IMR-90 (cell line): ENCODE results near the gene KCNJ4. TPM values are rescaled to one million over a fixed set of nuclear protein-coding genes. Genes with fewer than 3 reads are reported as not detected.

Experiments
- ATAC-seq: fragments of 200-7000 bp; cut with Tn5 transposase; 2 replicates; pipeline ENCODE4 v1.9.1; 2020; ENCODE audit warnings: low read depth, mild to moderate bottlenecking, moderate library complexity
- BruUV-seq: library from RNA; stranded (reverse); fragments of 400-500 nt; replicated peaks from 2 replicates; lab custom pipeline; 2021; lab: Mats Ljungman, UMichigan
- CTCF ChIA-PET: fragments of 300-600 bp; formaldehyde crosslinking; extraction: SDS; loops from one replicate; lab custom pipeline; 2021; ENCODE audit warnings: antibody characterized with exemption; lab: Yijun Ruan, JAX
- POLR2A ChIA-PET: fragments of 300-600 bp; sonication (Branson Sonifier 250); formaldehyde crosslinking; loops from one replicate; lab custom pipeline; 2022; ENCODE audit warnings: antibody characterized with exemption; ENCODE audit not compliant: unreplicated experiment; lab: Charles Lee
- DNase-seq: peaks from one replicate; pipeline ENCODE4 v3.0.0; 2013
- H2AFZ ChIP-seq: replicated peaks from 2 replicates; pipeline ENCODE3; 2013; ENCODE audit warnings: low read length, mild to moderate bottlenecking; ENCODE audit not compliant: poor library complexity
- H2AK5ac ChIP-seq: 2 replicates; pipeline ENCODE4 v1.6.1; 2013; ENCODE audit warnings: low read depth, low read length, inconsistent platforms
- H2AK9ac ChIP-seq: replicated peaks from 2 replicates; pipeline ENCODE3; 2013; ENCODE audit warnings: mild to moderate bottlenecking, low read depth, low read length, moderate library complexity; ENCODE audit not compliant: poor library complexity
- H2BK120ac ChIP-seq: 2 replicates; pipeline ENCODE4 v1.6.1; 2013; ENCODE audit warnings: low read depth, low read length, inconsistent platforms
- H2BK15ac ChIP-seq: 3 replicates; pipeline ENCODE4 v1.6.1; 2013; ENCODE audit warnings: low read depth, low read length, inconsistent platforms
- H2BK20ac ChIP-seq: 2 replicates; pipeline ENCODE4 v1.6.1; 2013; ENCODE audit warnings: low read depth, mild to moderate bottlenecking, inconsistent platforms, low read length, moderate library complexity
- H2BK5ac ChIP-seq: 2 replicates; pipeline ENCODE4 v1.6.1; 2013; ENCODE audit warnings: mild to moderate bottlenecking, low read depth, low read length, inconsistent platforms; ENCODE audit not compliant: poor library complexity, severe bottlenecking
- H3K14ac ChIP-seq: replicated peaks from 2 replicates; pipeline ENCODE4 v1.6.1; 2013; ENCODE audit warnings: low read depth, low read length, inconsistent platforms
- H3K18ac ChIP-seq: 2 replicates; pipeline ENCODE4 v1.6.1; 2013; ENCODE audit warnings: low read depth, low read length, control low read depth
- H3K23ac ChIP-seq: 2 replicates; pipeline ENCODE4 v1.6.1; 2013; ENCODE audit warnings: low read depth, low read length, inconsistent platforms
- H3K27ac ChIP-seq: 2 replicates; pipeline ENCODE4 v1.5.1; 2013; ENCODE audit warnings: mild to moderate bottlenecking, control low read depth, low read length; ENCODE audit not compliant: insufficient read depth
- H3K27me3 ChIP-seq: 2 replicates; pipeline ENCODE4 v1.6.1; 2013; ENCODE audit warnings: low read length; ENCODE audit not compliant: control insufficient read depth, insufficient read depth
- H3K36me3 ChIP-seq: 2 replicates; pipeline ENCODE4 v1.6.1; 2013; ENCODE audit warnings: low read length, mixed read lengths; ENCODE audit not compliant: control insufficient read depth, insufficient read depth
- H3K4ac ChIP-seq: 2 replicates; pipeline ENCODE4 v1.6.1; 2013; ENCODE audit warnings: low read depth, low read length, inconsistent platforms
- H3K4me1 ChIP-seq: 2 replicates; pipeline ENCODE4 v1.6.1; 2013; ENCODE audit warnings: low read length, mixed read lengths; ENCODE audit not compliant: control insufficient read depth, insufficient read depth
- H3K4me2 ChIP-seq: 2 replicates; pipeline ENCODE4 v1.6.1; 2013; ENCODE audit warnings: low read depth, mild to moderate bottlenecking, control low read depth, low read length, moderate library complexity
- H3K4me3 ChIP-seq: 2 replicates; pipeline ENCODE4 v1.5.1; 2013; ENCODE audit warnings: low read depth, mild to moderate bottlenecking, control low read depth, low read length, moderate library complexity; ENCODE audit not compliant: insufficient read depth
- H3K56ac ChIP-seq: 2 replicates; pipeline ENCODE4 v1.6.1; 2013; ENCODE audit warnings: low read length, inconsistent platforms; ENCODE audit not compliant: insufficient read depth; ENCODE audit errors: extremely low read depth
- H3K79me1 ChIP-seq, 2 experiments: 2 replicates each; pipeline ENCODE4 v1.6.1; 2013; ENCODE audit warnings: low read length in 2 of 2, inconsistent platforms in 1 of 2, low read depth in 1 of 2
- H3K9ac ChIP-seq: 2 replicates; pipeline ENCODE4 v1.6.1; 2013; ENCODE audit warnings: low read depth, low read length, control low read depth
- H3K9me1 ChIP-seq: 2 replicates; pipeline ENCODE4 v1.6.1; 2013; ENCODE audit warnings: low read length, inconsistent platforms; ENCODE audit not compliant: insufficient read depth
- H3K9me3 ChIP-seq: 2 replicates; pipeline ENCODE4 v1.6.1; 2013; ENCODE audit warnings: low read length; ENCODE audit not compliant: control insufficient read depth, insufficient read depth
- H4K20me1 ChIP-seq: 2 replicates; pipeline ENCODE4 v1.6.1; 2013; ENCODE audit warnings: low read length, inconsistent platforms; ENCODE audit not compliant: insufficient read depth
- H4K5ac ChIP-seq: 2 replicates; pipeline ENCODE4 v1.6.1; 2013; ENCODE audit warnings: mild to moderate bottlenecking, low read depth, low read length, control low read depth
- H4K8ac ChIP-seq, 2 experiments: 2 replicates each; pipeline ENCODE4 v1.6.1; 2013; ENCODE audit warnings: low read depth in 2 of 2, low read length in 2 of 2, control low read depth in 1 of 2, inconsistent platforms in 1 of 2
- H4K91ac ChIP-seq: 2 replicates; pipeline ENCODE4 v1.6.1; 2013; ENCODE audit warnings: low read depth, low read length, inconsistent platforms; ENCODE audit not compliant: insufficient read depth
- BHLHE40 ChIP-seq: fragments of 150-350 bp; IDR thresholded peaks from 2 replicates; pipeline ENCODE4 v1.6.1; 2016; ENCODE audit warnings: mild to moderate bottlenecking, low read depth, low read length
- CEBPB ChIP-seq: IDR thresholded peaks from 2 replicates; pipeline ENCODE4 v1.6.1; 2012; ENCODE audit warnings: low read depth, low read length, improper control_type of control experiment
- RAD21 ChIP-seq: IDR thresholded peaks from 2 replicates; pipeline ENCODE4 v1.6.1; 2012; ENCODE audit warnings: low read length, improper control_type of control experiment
- WGBS, 2 experiments: methylation state at CpG; one replicate each; pipeline versions ENCODE4 v1.1.5 to v1.1.7; 2013; ENCODE audit warnings: missing lambda C conversion rate in 2 of 2; ENCODE audit not compliant: insufficient read length in 1 of 2; ENCODE audit errors: extremely low coverage in 2 of 2; 5-methylcytosine and 5-hydroxymethylcytosine counted together
- dilution Hi-C: fragments of 300-500 bp; cut with HindIII; formaldehyde crosslinking; loops from one replicate; pipeline ENCODE4 v1.14.3; 2018; ENCODE audit warnings: low sequenced_read_pairs; ENCODE audit not compliant: unreplicated experiment
- in situ Hi-C: fragments of 300-500 bp; cut with MboI; formaldehyde crosslinking; loops from 3 replicates; pipeline ENCODE4 v1.14.3; 2019; ENCODE audit warnings: low sequenced_read_pairs, inconsistent platforms, mixed read lengths
- intact Hi-C: fragments of 100-400 bp; cut with micrococcal nuclease; formaldehyde crosslinking; loops from 2 replicates; pipeline ENCODE4 v1.10.0; 2022
- polyA plus RNA-seq, 3 experiments: library from polyadenylated mRNA; depleted of rRNA; stranded (reverse); fragments of >200 nt; gene quantifications; 2 replicates each; pipeline ENCODE4 v1.2.3, GENCODE V29; 2012; ENCODE audit warnings: low replicate concordance in 1 of 3
- total RNA-seq: library from RNA; depleted of rRNA; stranded (reverse); fragments of >200 nt; gene quantifications from 2 replicates; pipeline ENCODE4 v1.2.3, GENCODE V29; 2012

Gene KCNJ4
- total and polyA plus RNA-seq, 2 of the 4 experiments (the other 2 are of a cell fraction), result not detected

DNA sequence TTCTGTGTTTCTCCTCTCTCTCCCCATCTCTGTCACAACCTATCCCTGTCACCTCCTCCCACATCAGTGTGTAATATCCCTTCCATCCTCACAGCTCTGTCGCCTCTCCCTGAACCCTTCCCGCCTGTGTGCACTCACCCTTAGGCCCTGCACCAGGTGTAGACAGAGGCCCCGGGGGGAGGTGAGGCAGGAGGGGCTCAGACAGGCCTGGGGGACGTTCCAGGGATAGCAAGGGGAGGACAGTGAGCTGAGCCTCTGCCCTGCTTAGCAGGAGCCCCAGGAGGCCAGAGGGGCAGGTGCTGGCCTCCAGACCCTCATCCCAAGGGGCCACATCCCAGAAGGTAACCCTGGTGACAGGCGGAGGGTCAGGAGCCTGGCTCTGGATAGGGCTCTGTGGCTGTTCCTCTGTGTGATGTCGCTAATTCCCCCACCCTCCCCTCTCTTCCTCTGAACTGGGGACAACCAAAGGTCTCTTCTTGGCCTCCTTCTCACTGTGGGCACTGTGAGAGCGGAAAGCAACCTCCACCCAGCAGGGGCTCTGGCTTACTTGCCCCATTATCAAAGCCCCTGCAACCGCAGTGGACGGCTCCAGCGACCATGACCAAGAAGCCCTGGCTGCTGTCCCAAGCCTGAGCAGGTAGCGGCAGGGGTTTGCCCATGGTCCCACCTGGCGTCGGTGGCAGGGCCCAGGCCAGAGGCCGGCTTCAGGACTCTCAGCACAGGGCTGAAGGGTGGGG lies 35.7 kb downstream of the KCNJ4 start:
- Histone ChIP-seq H3K9me1 (no peaks in the 10 kb centered on the region), H3K4me3 (no peak overlapping the region), H3K79me1 (no peaks in the 10 kb centered on the region), H3K36me3 (no peaks in the 10 kb centered on the region), H3K9me3 (no peaks in the 10 kb centered on the region), H3K27me3 (peaks cover 20% of the 10 kb centered on the region; the same call in 1 of the 2 replicates), H4K91ac (no peak overlapping the region), H4K20me1 (no peaks in the 10 kb centered on the region; the same call in 1 of the 2 replicates), H4K8ac (no peak overlapping the region), H3K27ac (no peak overlapping the region), H3K9ac (no peak overlapping the region), H3K56ac (no peak overlapping the region), H3K4me2 (no peak overlapping the region), H2AFZ (no peak overlapping the region), H3K23ac (no peak overlapping the region), H2BK5ac (no peak overlapping the region), H2AK9ac (no peak overlapping the region), H4K5ac (no peak overlapping the region), H2BK120ac (no peak overlapping the region), H3K18ac (no peak overlapping the region), H3K4me1 (no peaks in the 10 kb centered on the region), H2BK15ac (no peak overlapping the region), H2AK5ac (no peak overlapping the region), H3K14ac (no peak overlapping the region), H3K4ac (no peak overlapping the region), H2BK20ac (no peak overlapping the region)
- intact Hi-C loops, result loop anchor here (10.0 kb wide), 1 partner anchor 156 kb away; the partner anchor contains the start of gene DMC1
- ChIA-PET POLR2A (no interaction called here), CTCF (no interaction called here)
- dilution Hi-C loops, result no loop called here
- no peak for DNase-seq
- ATAC-seq, result no peak
- no TSS peak for BruUV-seq
- in situ Hi-C loops, result no loop called here
- TF ChIP-seq BHLHE40 (no peak), RAD21 (no peak), CEBPB (no peak)
- WGBS, 2 experiments, result 0% methylated on average over 1 of the region's 14 CpGs; no CpG with 5 or more reads in 1 of the 2 experiments
